Measurements from ENCODE around the gene CLNS1A.
"Not testable (repeated sequence)": the region's sequence is repeated elsewhere in the genome, so short reads cannot be mapped to it uniquely, and the experiment has no call there.

Gene CLNS1A

GRCh38 chr11:77580712-77581337, 56.8 kb downstream of the CLNS1A start:
- Histone ChIP-seq H3K9ac (ENCODE audit: low read depth, low read length) (no peak overlapping the region), H3K4me3 (ENCODE audit: low read depth, low read length) (no peak overlapping the region), H3K4me1 (ENCODE audit: control insufficient read depth, insufficient read depth, low read length) (no peaks in the 10 kb centered on the region), H3K36me3 (ENCODE audit: control insufficient read depth, insufficient read depth, low read length) (no peaks in the 10 kb centered on the region), H3K27me3 (ENCODE audit: control insufficient read depth, insufficient read depth, low read length) (no peaks in the 10 kb centered on the region), H3K9me3 (ENCODE audit: control insufficient read depth, insufficient read depth, low read length) (peaks cover 41% of the 10 kb centered on the region), H3K27ac (ENCODE audit: low read depth, low read length) (no peak overlapping the region)

DNA sequence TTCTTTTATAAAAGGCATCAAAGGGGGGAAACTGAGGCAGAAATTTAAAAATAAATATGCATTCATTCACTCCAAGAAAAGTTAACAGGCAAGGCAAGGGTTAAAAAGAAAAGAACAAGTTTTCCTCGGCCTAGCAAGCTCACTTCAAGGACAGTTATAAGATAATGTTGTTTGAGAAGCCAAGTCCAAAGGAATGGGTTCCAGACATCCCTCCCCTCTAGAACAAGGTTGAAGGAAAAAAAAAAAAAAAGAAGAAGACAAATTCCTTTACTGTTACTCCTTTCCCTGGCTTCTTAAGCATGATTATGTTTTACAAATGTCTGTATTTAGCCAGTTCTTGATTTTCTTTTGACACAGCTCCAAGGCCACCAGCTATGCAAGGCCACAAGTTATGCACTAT, 62.2 kb downstream of the CLNS1A start:
- H3K27ac ChIP-seq (ENCODE audit: low read depth, low read length); H3K36me3 ChIP-seq (ENCODE audit: control insufficient read depth, insufficient read depth, low read length); H3K4me3 ChIP-seq (ENCODE audit: low read depth, low read length); H3K9me3 ChIP-seq (ENCODE audit: control insufficient read depth, insufficient read depth, low read length); H3K9ac ChIP-seq (ENCODE audit: low read depth, low read length); H3K27me3 ChIP-seq (ENCODE audit: control insufficient read depth, insufficient read depth, low read length): not testable (repeated sequence)
- peaks cover 14% of the 10 kb centered on the region for H3K4me1 ChIP-seq (ENCODE audit: control insufficient read depth, insufficient read depth, low read length)

DNA sequence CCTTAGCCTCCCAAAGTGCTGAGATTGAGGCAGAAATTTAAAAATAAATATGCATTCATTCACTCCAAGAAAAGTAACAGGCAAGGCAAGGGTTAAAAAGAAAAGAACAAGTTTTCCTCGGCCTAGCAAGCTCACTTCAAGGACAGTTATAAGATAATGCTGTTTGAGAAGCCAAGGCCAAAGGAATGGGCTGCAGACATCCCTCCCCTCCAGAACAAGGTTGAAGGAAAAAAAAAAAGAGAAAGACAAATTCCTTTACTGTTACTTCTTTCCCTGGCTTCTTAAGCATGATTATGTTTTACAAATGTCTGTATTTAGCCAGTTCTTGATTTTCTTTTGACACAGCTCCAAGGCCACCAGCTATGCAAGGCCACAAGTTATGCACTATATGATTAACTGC, 66.7 kb downstream of the CLNS1A start:
- not testable (repeated sequence) for H3K9ac ChIP-seq (ENCODE audit: low read depth, low read length); H3K27ac ChIP-seq (ENCODE audit: low read depth, low read length); H3K9me3 ChIP-seq (ENCODE audit: control insufficient read depth, insufficient read depth, low read length); H3K4me3 ChIP-seq (ENCODE audit: low read depth, low read length); H3K27me3 ChIP-seq (ENCODE audit: control insufficient read depth, insufficient read depth, low read length); H3K36me3 ChIP-seq (ENCODE audit: control insufficient read depth, insufficient read depth, low read length)
- peaks cover 14% of the 10 kb centered on the region for H3K4me1 ChIP-seq (ENCODE audit: control insufficient read depth, insufficient read depth, low read length)

DNA sequence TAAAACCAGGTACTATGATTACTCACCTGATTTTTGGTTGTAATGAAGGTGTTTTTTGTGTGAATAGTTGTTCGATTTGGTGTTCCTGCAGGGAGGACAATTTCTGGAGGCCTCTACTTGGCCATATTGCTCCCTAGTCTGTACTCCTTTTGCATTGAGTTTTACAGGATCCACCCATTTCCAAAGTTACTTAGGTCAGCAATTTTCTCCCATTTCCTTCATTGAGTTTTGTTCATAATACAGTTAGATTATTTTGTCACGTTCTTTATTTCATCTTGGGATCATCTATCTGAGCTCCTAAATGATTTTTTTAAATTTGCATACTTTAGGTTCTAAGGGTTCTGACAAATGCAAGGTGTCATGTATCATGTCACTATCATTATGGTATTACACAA, 67.9 kb downstream of the CLNS1A start:
- peaks cover 14% of the 10 kb centered on the region for H3K4me1 ChIP-seq (ENCODE audit: control insufficient read depth, insufficient read depth, low read length)
- no peaks in the 10 kb centered on the region for H3K36me3 ChIP-seq (ENCODE audit: control insufficient read depth, insufficient read depth, low read length)
- no peak overlapping the region for H3K9ac ChIP-seq (ENCODE audit: low read depth, low read length)
- H3K27ac ChIP-seq (ENCODE audit: low read depth, low read length), result no peak overlapping the region
- no peak overlapping the region for H3K4me3 ChIP-seq (ENCODE audit: low read depth, low read length)
- no peaks in the 10 kb centered on the region for H3K27me3 ChIP-seq (ENCODE audit: control insufficient read depth, insufficient read depth, low read length)
- H3K9me3 ChIP-seq (ENCODE audit: control insufficient read depth, insufficient read depth, low read length), result no peaks in the 10 kb centered on the region

DNA sequence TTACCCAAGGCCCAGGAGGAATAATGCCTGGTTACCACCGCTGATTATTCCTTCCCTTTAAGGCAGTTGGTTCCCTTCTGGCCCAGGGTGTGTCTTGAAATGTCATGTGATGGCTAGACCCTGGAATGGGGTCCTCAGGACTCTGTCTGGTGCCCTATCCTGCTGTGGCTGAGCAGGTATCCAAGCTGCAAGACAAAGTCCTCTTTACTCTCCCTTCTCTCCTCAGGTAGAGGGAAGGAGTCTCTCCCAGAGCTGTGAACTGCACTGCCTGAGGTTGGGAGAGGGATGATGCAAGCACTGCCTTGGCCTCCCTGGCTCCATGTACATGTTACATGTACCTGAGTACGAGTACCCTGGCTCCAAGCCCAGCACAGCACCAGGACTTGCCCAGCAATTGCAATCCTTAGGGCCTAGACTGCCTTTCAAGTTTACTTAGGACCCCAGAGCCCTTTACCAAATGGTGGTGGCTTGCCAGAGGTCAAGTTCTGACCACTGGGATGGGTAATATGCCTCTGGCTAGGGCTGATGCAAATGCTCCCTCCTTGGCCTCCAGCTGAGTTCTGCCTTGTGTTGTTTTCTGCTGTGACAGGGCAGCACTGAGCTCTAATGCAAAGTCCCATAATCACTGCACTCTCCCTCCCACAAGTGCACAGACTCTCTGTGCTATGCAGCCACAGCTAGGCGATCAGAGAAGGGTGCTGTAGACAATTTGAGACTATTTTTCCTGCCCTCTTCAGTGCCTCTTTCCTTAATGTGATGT, 68.5 kb downstream of the CLNS1A start:
- Histone ChIP-seq H3K27me3 (ENCODE audit: control insufficient read depth, insufficient read depth, low read length) (no peaks in the 10 kb centered on the region), H3K36me3 (ENCODE audit: control insufficient read depth, insufficient read depth, low read length) (no peaks in the 10 kb centered on the region), H3K9me3 (ENCODE audit: control insufficient read depth, insufficient read depth, low read length) (no peaks in the 10 kb centered on the region), H3K27ac (ENCODE audit: low read depth, low read length) (no peak overlapping the region), H3K4me3 (ENCODE audit: low read depth, low read length) (no peak overlapping the region), H3K9ac (ENCODE audit: low read depth, low read length) (no peak overlapping the region), H3K4me1 (ENCODE audit: control insufficient read depth, insufficient read depth, low read length) (peaks cover 14% of the 10 kb centered on the region)

DNA sequence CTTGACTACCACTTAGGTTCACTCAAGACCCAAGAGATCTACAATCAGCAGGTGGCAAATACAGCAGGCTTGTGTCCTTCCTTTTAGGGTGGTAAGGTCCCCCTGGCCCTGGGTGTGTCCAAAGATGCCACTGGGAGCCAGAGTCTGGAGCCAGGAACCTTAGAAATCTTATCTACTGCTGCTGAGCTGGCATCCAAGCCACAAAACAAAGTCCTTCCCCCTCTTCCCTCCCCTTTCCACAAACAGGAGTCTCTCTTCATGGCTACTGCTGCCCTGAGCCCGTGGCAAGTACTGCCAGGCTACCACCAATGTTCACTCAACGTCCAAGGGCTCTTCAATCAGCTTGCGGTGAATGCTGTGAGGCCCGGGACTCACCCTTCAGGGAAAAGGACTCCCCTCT, 69.3 kb downstream of the CLNS1A start:
- no peak overlapping the region for H3K4me3 ChIP-seq (ENCODE audit: low read depth, low read length)

More for the DNA sequence above, 69.3 kb downstream of the CLNS1A start:
- H3K27me3 ChIP-seq (ENCODE audit: control insufficient read depth, insufficient read depth, low read length), result no peaks in the 10 kb centered on the region
- H3K4me1 ChIP-seq (ENCODE audit: control insufficient read depth, insufficient read depth, low read length), result peaks cover 14% of the 10 kb centered on the region
- no peaks in the 10 kb centered on the region for H3K36me3 ChIP-seq (ENCODE audit: control insufficient read depth, insufficient read depth, low read length)
- H3K9ac ChIP-seq (ENCODE audit: low read depth, low read length), result no peak overlapping the region
- H3K27ac ChIP-seq (ENCODE audit: low read depth, low read length), result no peak overlapping the region
- no peaks in the 10 kb centered on the region for H3K9me3 ChIP-seq (ENCODE audit: control insufficient read depth, insufficient read depth, low read length)

All from HUES48 (cell line).